ENCODE results near the gene ZMIZ1.

The ZMIZ1 gene

GRCh38 chr10:79101560-79102497 is 33.1 kb downstream of the ZMIZ1 start:
- no peak for DNase-seq

- DNase-seq = no peak
Measured at GRCh38 chr10:79102498-79102874, 33.7 kb downstream of the ZMIZ1 start.

- no peak for DNase-seq
Measured at GRCh38 chr10:79103129-79103528, 34.4 kb downstream of the ZMIZ1 start.

- no peak for DNase-seq
Measured at GRCh38 chr10:79103585-79103984, 34.8 kb downstream of the ZMIZ1 start.

GRCh38 chr10:79105150-79105739 is 36.5 kb downstream of the ZMIZ1 start:
- no peak for DNase-seq

- no peak for DNase-seq
Measured at GRCh38 chr10:79105818-79106217, 37.1 kb downstream of the ZMIZ1 start.

GRCh38 chr10:79106256-79107050 is 37.7 kb downstream of the ZMIZ1 start:
- no peak for DNase-seq

- DNase-seq = no peak
Measured at GRCh38 chr10:79107736-79108264, 39.0 kb downstream of the ZMIZ1 start.

GRCh38 chr10:79108728-79109127 is 40.0 kb downstream of the ZMIZ1 start:
- no peak for DNase-seq

- DNase-seq = no peak
Measured at GRCh38 chr10:79111427-79111826, 42.7 kb downstream of the ZMIZ1 start.

- DNase-seq = no peak
Measured at GRCh38 chr10:79111846-79112614, 43.3 kb downstream of the ZMIZ1 start.

GRCh38 chr10:79112881-79113431 is 44.2 kb downstream of the ZMIZ1 start:
- DNase-seq = no peak

- DNase-seq = no peak
Measured at GRCh38 chr10:79113827-79114226, 45.1 kb downstream of the ZMIZ1 start.

- no peak for DNase-seq
Measured at GRCh38 chr10:79115302-79115701, 46.5 kb downstream of the ZMIZ1 start.

GRCh38 chr10:79116368-79116767 is 47.6 kb downstream of the ZMIZ1 start:
- DNase-seq = no peak

- no peak for DNase-seq
Measured at GRCh38 chr10:79116801-79117723, 48.3 kb downstream of the ZMIZ1 start.

GRCh38 chr10:79118286-79119202 is 49.8 kb downstream of the ZMIZ1 start:
- no peak for DNase-seq

GRCh38 chr10:79119306-79119705 is 50.5 kb downstream of the ZMIZ1 start:
- DNase-seq = no peak

- no peak for DNase-seq
Measured at GRCh38 chr10:79123547-79123963, 54.8 kb downstream of the ZMIZ1 start.

GRCh38 chr10:79124066-79124465 is 55.3 kb downstream of the ZMIZ1 start:
- no peak for DNase-seq

All from SHP77 treated with DMSO at 0.1 percent for 48 hours (cell line).